K562 (cell line): ENCODE data around the gene MLX. TPM values are rescaled to one million over a fixed set of nuclear protein-coding genes. Genes with fewer than 3 reads are reported as not detected.
A peak's percentile ranks its signal among the peaks of the same experiment; 100 is the strongest.

Experiments used
- BRD9 ChIP-seq: fragments of 450-650 bp; IDR thresholded peaks from 2 replicates; pipeline ENCODE4 v1.6.1; 2018; ENCODE audit warnings: low read depth; ENCODE audit not compliant: partially characterized antibody
- BRF1 ChIP-seq: IDR thresholded peaks from 3 replicates; pipeline ENCODE4 v1.6.1; 2011; ENCODE audit warnings: borderline replicate concordance, mild to moderate bottlenecking; ENCODE audit not compliant: insufficient read length; ENCODE audit errors: extremely low read depth
- ELF1 ChIP-seq: fragments of 200-800 bp; sonication (Bioruptor generic); IDR thresholded peaks from 2 replicates; pipeline ENCODE4 v1.6.1; 2016; ENCODE audit warnings: missing genetic modification characterization, missing compliant biosample characterization
- ETV1 ChIP-seq: fragments of 450-650 bp; conservative IDR thresholded peaks from 2 replicates; pipeline ENCODE4 v1.6.1; 2016; ENCODE audit warnings: missing genetic modification characterization, control low read depth, low read depth, missing compliant biosample characterization
- FOS ChIP-seq: IDR thresholded peaks from 3 replicates; pipeline ENCODE4 v1.6.1; 2011; ENCODE audit not compliant: insufficient read length; ENCODE audit errors: extremely low read depth
- JUND ChIP-seq, 2 experiments: IDR thresholded peaks; 2 replicates in 1 of 2; 3 replicates in 1 of 2; pipeline ENCODE4 v1.6.1; 2011; ENCODE audit warnings: borderline replicate concordance in 2 of 2, low read depth in 2 of 2, low read length in 2 of 2, improper control_type of control experiment in 1 of 2, missing biosample characterization in 1 of 2, missing genetic modification characterization in 1 of 2, missing genetic modification reagents in 1 of 2
- KLF13 ChIP-seq: fragments of 450-650 bp; IDR thresholded peaks from 2 replicates; pipeline ENCODE4 v1.6.1; 2016; ENCODE audit warnings: missing genetic modification characterization, low read depth, mild to moderate bottlenecking, missing compliant biosample characterization, moderate library complexity, borderline replicate concordance
- KLF6 ChIP-seq: fragments of 250-450 bp; sonication (Bioruptor Pico); IDR thresholded peaks from 2 replicates; pipeline ENCODE4 v1.4.0; 2020; ENCODE audit warnings: mild to moderate bottlenecking, moderate library complexity, borderline replicate concordance
- MAFF ChIP-seq: IDR thresholded peaks from 2 replicates; pipeline ENCODE4 v1.6.1; 2012; ENCODE audit warnings: low read length, improper control_type of control experiment
- MAFG ChIP-seq: fragments of 450-650 bp; conservative IDR thresholded peaks from 2 replicates; pipeline ENCODE4 v1.6.1; 2016; ENCODE audit warnings: missing genetic modification characterization, missing compliant biosample characterization
- MAZ ChIP-seq, 2 experiments: fragments of 450-650 bp in 1 of 2; sonication (generic) in 1 of 2; formaldehyde crosslinking; IDR thresholded peaks in 1 of 2; conservative IDR thresholded peaks in 1 of 2; 2 replicates each; pipeline versions ENCODE4 v1.4.0 to v1.5.0; 2020; ENCODE audit warnings: mild to moderate bottlenecking in 1 of 2, missing genetic modification reagents in 1 of 2
- MTA1 ChIP-seq: fragments of 450-650 bp; IDR thresholded peaks from 2 replicates; pipeline ENCODE4 v1.6.1; 2017; ENCODE audit warnings: borderline replicate concordance
- MXI1 ChIP-seq: IDR thresholded peaks from 2 replicates; pipeline ENCODE4 v1.6.1; 2011; ENCODE audit warnings: low read depth, mild to moderate bottlenecking, improper control_type of control experiment, low read length
- NCOA1 ChIP-seq: fragments of 450-650 bp; IDR thresholded peaks from 2 replicates; pipeline ENCODE4 v1.6.1; 2016; ENCODE audit warnings: low read depth
- PHF21A ChIP-seq: fragments of 450-650 bp; IDR thresholded peaks from 2 replicates; pipeline ENCODE4 v1.6.1; 2017; ENCODE audit warnings: low read depth, borderline replicate concordance
- POLR2AphosphoS2 ChIP-seq: IDR thresholded peaks from 2 replicates; pipeline ENCODE4 v1.6.1; 2012; ENCODE audit warnings: low read length, improper control_type of control experiment
- POLR3G ChIP-seq: IDR thresholded peaks from 2 replicates; pipeline ENCODE4 v1.6.1; 2011; ENCODE audit not compliant: insufficient read length, insufficient replicate concordance; ENCODE audit errors: extremely low read depth
- PRPF4 ChIP-seq: fragments of 200-400 bp; formaldehyde crosslinking; IDR thresholded peaks from one replicate; pipeline ENCODE4 v1.6.1; 2017; ENCODE audit warnings: low read length, low read depth, mild to moderate bottlenecking; ENCODE audit not compliant: insufficient read depth, poor library complexity, severe bottlenecking
- RFX1 ChIP-seq: fragments of 450-650 bp; IDR thresholded peaks from 2 replicates; pipeline ENCODE4 v1.6.1; 2016; ENCODE audit warnings: mild to moderate bottlenecking, moderate library complexity
- SP2 ChIP-seq: IDR thresholded peaks from 2 replicates; pipeline ENCODE4 v1.6.1; 2011; ENCODE audit warnings: mild to moderate bottlenecking, low read depth, low read length, moderate library complexity; ENCODE audit not compliant: poor library complexity, severe bottlenecking; ENCODE audit errors: extremely low read depth
- SREBF2 ChIP-seq: sonication (generic); formaldehyde crosslinking; IDR thresholded peaks from 2 replicates; pipeline ENCODE4 v1.4.0; 2020; ENCODE audit warnings: mild to moderate bottlenecking, missing genetic modification reagents
- U2AF1 ChIP-seq: fragments of 200-400 bp; formaldehyde crosslinking; optimal IDR thresholded peaks from 2 replicates; pipeline ENCODE3; 2017; ENCODE audit warnings: mild to moderate bottlenecking, low read depth, low read length, moderate library complexity
- ZNF140 ChIP-seq: fragments of 250-450 bp; sonication (Bioruptor Pico); IDR thresholded peaks from 2 replicates; pipeline ENCODE4 v1.8.0; 2021; ENCODE audit warnings: moderate library complexity, mild to moderate bottlenecking, inconsistent platforms
- ZNF79 ChIP-seq: fragments of 250-450 bp; sonication (Bioruptor Pico); IDR thresholded peaks from 2 replicates; pipeline ENCODE4 v1.4.0; 2020; ENCODE audit warnings: low read depth, mild to moderate bottlenecking, moderate library complexity
- polyA plus RNA-seq, 8 experiments: library from polyadenylated mRNA; depleted of rRNA in 4 of 8; stranded (reverse) in 5 of 8; unstranded in 3 of 8; fragments of >200 nt; fragmentation: Nextera tagmentation in 2 of 8; fragmentation: Illumina TruSeq in 1 of 8; extraction: Ambion mirVana in 2 of 8; extraction: Trizol in 1 of 8; gene quantifications; 2 replicates each; pipeline versions ENCODE4 v1.2.1 to v1.2.3, GENCODE V29; 2011 to 2014; ENCODE audit warnings: inconsistent platforms in 1 of 8, missing spikeins in 1 of 8
- total RNA-seq, 7 experiments: library from RNA; depleted of rRNA in 6 of 7; stranded (reverse); fragments of >200 nt in 6 of 7; fragmentation: Illumina TruSeq in 2 of 7; extraction: Trizol in 2 of 7; gene quantifications; 2 replicates each; pipeline versions ENCODE4 v1.2.1 to v1.2.3, GENCODE V29; 2011 to 2021; ENCODE audit warnings: low replicate concordance in 1 of 7
- TF ChIP-seq, protein P1 (sequence below): fragments of 250-450 bp; sonication (Bioruptor Pico); IDR thresholded peaks from 2 replicates; pipeline ENCODE4 v1.8.0; 2021; ENCODE audit warnings: mild to moderate bottlenecking, moderate library complexity
- TF ChIP-seq, protein P2 (sequence below): sonication (generic); formaldehyde crosslinking; IDR thresholded peaks from 2 replicates; pipeline ENCODE4 v1.8.0; 2022; ENCODE audit warnings: mild to moderate bottlenecking, missing genetic modification reagents

Gene MLX
- total and polyA plus RNA-seq, 9 of the 15 experiments (the other 6 are each of a cell fraction or from before 2014, with no cell fraction given) = 42.9 to 100 (median 58.9) TPM

DNA sequence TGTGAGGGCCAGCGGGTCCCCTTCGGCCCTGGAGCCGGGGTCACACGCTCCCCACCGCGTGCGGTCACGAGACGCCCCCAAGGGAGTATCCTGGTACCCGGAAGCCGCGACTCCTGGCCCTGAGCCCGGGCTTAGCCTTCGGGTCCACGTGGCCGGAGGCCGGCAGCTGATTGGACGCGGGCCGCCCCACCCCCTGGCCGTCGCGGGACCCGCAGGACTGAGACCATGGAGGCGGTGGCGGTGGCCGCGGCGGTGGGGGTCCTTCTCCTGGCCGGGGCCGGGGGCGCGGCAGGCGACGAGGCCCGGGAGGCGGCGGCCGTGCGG lies 30.9 kb upstream of the MLX start, which contains the start of gene NAGLU (continued):
- TF ChIP-seq KLF13 (tag) (0 out of 2 replicates have a peak, but pooled peaks have one; percentile 46), JUND (IDR thresholded peaks at IDR 0.05; ENCODE audit: borderline replicate concordance, low read depth, low read length) (peak; percentile 16; the same call in 1 of the 2 replicates), JUND (tag; IDR thresholded peaks at IDR 0.05; ENCODE audit: borderline replicate concordance, low read depth, low read length) (no peak), PHF21A (no peak), MXI1 (peak; percentile 53; the same call in 1 of the 2 replicates), ZNF140 (CRISPR knock-in tag) (no peak), POLR3G (no peak), POLR2AphosphoS2 (no peak), BRD9 (no peak), PRPF4 (no peak), BRF1 (no peak), SP2 (no peak), MTA1 (no peak), FOS (peak; percentile 57), KLF6 (no peak), MAFF (no peak), SREBF2 (CRISPR knock-in tag) (no peak), ELF1 (tag) (peak; percentile 98), ZNF79 (CRISPR knock-in tag) (no peak), MAFG (tag) (no peak), MAZ (CRISPR knock-in tag; conservative IDR thresholded peaks at IDR 0.05 in 1 of 2, IDR thresholded peaks at IDR 0.05 in 1 of 2) (peak; percentile 10 to 78), ETV1 (tag) (peak; percentile 70), U2AF1 (no peak), NCOA1 (no peak; the same call in 1 of the 2 replicates), RFX1 (no peak)
- TF ChIP-seq, protein P1, sequence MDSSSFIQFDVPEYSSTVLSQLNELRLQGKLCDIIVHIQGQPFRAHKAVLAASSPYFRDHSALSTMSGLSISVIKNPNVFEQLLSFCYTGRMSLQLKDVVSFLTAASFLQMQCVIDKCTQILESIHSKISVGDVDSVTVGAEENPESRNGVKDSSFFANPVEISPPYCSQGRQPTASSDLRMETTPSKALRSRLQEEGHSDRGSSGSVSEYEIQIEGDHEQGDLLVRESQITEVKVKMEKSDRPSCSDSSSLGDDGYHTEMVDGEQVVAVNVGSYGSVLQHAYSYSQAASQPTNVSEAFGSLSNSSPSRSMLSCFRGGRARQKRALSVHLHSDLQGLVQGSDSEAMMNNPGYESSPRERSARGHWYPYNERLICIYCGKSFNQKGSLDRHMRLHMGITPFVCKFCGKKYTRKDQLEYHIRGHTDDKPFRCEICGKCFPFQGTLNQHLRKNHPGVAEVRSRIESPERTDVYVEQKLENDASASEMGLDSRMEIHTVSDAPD (CRISPR knock-in tag) = no peak
- TF ChIP-seq, protein P2, sequence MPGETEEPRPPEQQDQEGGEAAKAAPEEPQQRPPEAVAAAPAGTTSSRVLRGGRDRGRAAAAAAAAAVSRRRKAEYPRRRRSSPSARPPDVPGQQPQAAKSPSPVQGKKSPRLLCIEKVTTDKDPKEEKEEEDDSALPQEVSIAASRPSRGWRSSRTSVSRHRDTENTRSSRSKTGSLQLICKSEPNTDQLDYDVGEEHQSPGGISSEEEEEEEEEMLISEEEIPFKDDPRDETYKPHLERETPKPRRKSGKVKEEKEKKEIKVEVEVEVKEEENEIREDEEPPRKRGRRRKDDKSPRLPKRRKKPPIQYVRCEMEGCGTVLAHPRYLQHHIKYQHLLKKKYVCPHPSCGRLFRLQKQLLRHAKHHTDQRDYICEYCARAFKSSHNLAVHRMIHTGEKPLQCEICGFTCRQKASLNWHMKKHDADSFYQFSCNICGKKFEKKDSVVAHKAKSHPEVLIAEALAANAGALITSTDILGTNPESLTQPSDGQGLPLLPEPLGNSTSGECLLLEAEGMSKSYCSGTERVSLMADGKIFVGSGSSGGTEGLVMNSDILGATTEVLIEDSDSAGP (CRISPR knock-in tag) = no peak
